B cell (primary cell): ENCODE results near the gene NUP214. TPM values are rescaled to one million over a fixed set of nuclear protein-coding genes. Genes with fewer than 3 reads are reported as not detected.

Experiments used
- ATAC-seq: fragments of 200-7000 bp; cut with Tn5 transposase; one replicate; pipeline ENCODE4 v1.10.0; 2021; ENCODE audit warnings: low read depth, mild to moderate bottlenecking, moderate number of reproducible peaks, moderate library complexity
- CTCF ChIA-PET: fragments of 350-600 bp; sonication (Branson Sonifier 250); formaldehyde crosslinking; loops from one replicate; lab custom pipeline; 2021; ENCODE audit warnings: antibody characterized with exemption, inconsistent platforms; lab: Charles Lee
- POLR2A ChIA-PET: fragments of 350-600 bp; sonication (Branson Sonifier 250); formaldehyde crosslinking; loops from one replicate; lab custom pipeline; 2021; ENCODE audit warnings: antibody characterized with exemption; lab: Charles Lee
- DNase-seq: peaks from one replicate; pipeline ENCODE4 v3.0.0; 2013
- H2AFZ ChIP-seq: 2 replicates; pipeline ENCODE4 v1.6.1; 2012; ENCODE audit warnings: mild to moderate bottlenecking, low read depth, low read length; ENCODE audit not compliant: insufficient read depth, poor library complexity, severe bottlenecking
- H3K27ac ChIP-seq, 2 donors: 1 replicate in 1 of 2; 2 replicates in 1 of 2; pipeline ENCODE4 v1.5.1; 2012 to 2013; ENCODE audit warnings: low read length in 2 of 2, mild to moderate bottlenecking in 2 of 2, moderate library complexity in 1 of 2
- H3K27me3 ChIP-seq, 4 experiments: fragments of 200-600 bp in 1 of 4; sonication (generic) in 1 of 4; replicated peaks in 1 of 4; 1 replicate in 2 of 4; 2 replicates in 2 of 4; pipeline versions ENCODE4 v1.6.1 to v1.7.0; 2013 to 2016; ENCODE audit warnings: low read length in 3 of 4, mild to moderate bottlenecking in 2 of 4, mixed read lengths in 1 of 4, moderate library complexity in 1 of 4; ENCODE audit not compliant: insufficient read depth in 4 of 4, control insufficient read depth in 3 of 4; ENCODE audit errors: control extremely low read depth in 1 of 4
- H3K36me3 ChIP-seq, 2 experiments: replicated peaks in 1 of 2; 1 replicate in 1 of 2; 2 replicates in 1 of 2; pipeline versions ENCODE4 v1.6.1 to v1.7.1; 2013; ENCODE audit warnings: low read length in 1 of 2; ENCODE audit not compliant: insufficient read depth in 2 of 2, control insufficient read depth in 1 of 2; ENCODE audit errors: control extremely low read depth in 1 of 2, extremely low read depth in 1 of 2
- H3K4me1 ChIP-seq, 2 donors: fragments of 200-600 bp in 1 of 2; sonication (generic) in 1 of 2; 1 replicate in 1 of 2; 2 replicates in 1 of 2; pipeline versions ENCODE4 v1.5.1 to v1.6.1; 2013 to 2017; ENCODE audit warnings: low read length in 2 of 2; ENCODE audit not compliant: control insufficient read depth in 2 of 2, insufficient read depth in 2 of 2
- H3K4me2 ChIP-seq: replicated peaks from 2 replicates; pipeline ENCODE3; 2012; ENCODE audit warnings: mild to moderate bottlenecking, low read depth, low read length; ENCODE audit not compliant: poor library complexity, severe bottlenecking
- H3K4me3 ChIP-seq, 5 experiments: fragments of 200-600 bp in 1 of 5; sonication (generic) in 1 of 5; 1 replicate in 3 of 5; 2 replicates in 2 of 5; pipeline versions ENCODE4 v1.5.1 to v1.7.0; 2011 to 2016; ENCODE audit warnings: low read length in 4 of 5, mild to moderate bottlenecking in 4 of 5, low read depth in 2 of 5, control low read depth in 1 of 5, moderate library complexity in 1 of 5; ENCODE audit not compliant: insufficient read depth in 1 of 5; ENCODE audit errors: control extremely low read depth in 1 of 5, extremely low read depth in 1 of 5
- H3K79me2 ChIP-seq: fragments of 200-600 bp; sonication (generic); one replicate; pipeline ENCODE4 v1.6.0; 2016; ENCODE audit warnings: low read length; ENCODE audit not compliant: control insufficient read depth, insufficient read depth
- H3K9ac ChIP-seq: fragments of 200-600 bp; sonication (generic); 2 replicates; pipeline ENCODE4 v1.6.1; 2017; ENCODE audit warnings: mild to moderate bottlenecking, low read length, moderate library complexity
- H3K9me3 ChIP-seq, 3 donors: one replicate each; pipeline versions ENCODE4 v1.6.1 to v1.7.1; 2013; ENCODE audit warnings: low read length in 2 of 3; ENCODE audit not compliant: control insufficient read depth in 2 of 3, insufficient read depth in 1 of 3; ENCODE audit errors: control extremely low read depth in 1 of 3
- H4K20me1 ChIP-seq: 2 replicates; pipeline ENCODE4 v1.6.0; 2012; ENCODE audit warnings: mild to moderate bottlenecking, low read length; ENCODE audit not compliant: insufficient read depth, control insufficient read depth, poor library complexity, severe bottlenecking
- H3K27ac Mint-ChIP-seq: one replicate; pipeline ENCODE4 v1.8.0; 2021; ENCODE audit warnings: mixed read lengths
- H3K27me3 Mint-ChIP-seq: one replicate; pipeline ENCODE4 v1.8.0; 2021; ENCODE audit warnings: mixed read lengths
- H3K4me1 Mint-ChIP-seq: one replicate; pipeline ENCODE4 v1.8.0; 2021; ENCODE audit warnings: mixed read lengths
- H3K4me3 Mint-ChIP-seq: one replicate; pipeline ENCODE4 v1.8.0; 2021; ENCODE audit warnings: mixed read lengths
- H3K9me3 Mint-ChIP-seq: one replicate; pipeline ENCODE4 v1.8.0; 2022; ENCODE audit warnings: mixed read lengths; ENCODE audit not compliant: insufficient read depth
- EZH2 ChIP-seq: IDR thresholded peaks from 2 replicates; pipeline ENCODE4 v1.6.1; 2012; ENCODE audit warnings: borderline replicate concordance, low read depth, mild to moderate bottlenecking, moderate library complexity, low read length; ENCODE audit not compliant: insufficient read depth, poor library complexity, severe bottlenecking
- whole genome bisulfite sequencing: methylation state at CpG from one replicate; pipeline ENCODE4 v1.1.5; 2013; ENCODE audit warnings: missing lambda C conversion rate; ENCODE audit not compliant: insufficient coverage; 5-methylcytosine and 5-hydroxymethylcytosine counted together
- intact Hi-C: fragments of 100-400 bp; cut with micrococcal nuclease; formaldehyde crosslinking; loops from one replicate; pipeline ENCODE4 v1.10.0; 2022
- polyA plus RNA-seq: library from polyadenylated mRNA; depleted of rRNA; stranded (reverse); fragments of >200 nt; gene quantifications from 2 replicates; pipeline ENCODE4 v1.2.3, GENCODE V29; 2012
- total RNA-seq, 2 donors: library from RNA; stranded (reverse); fragments of 120-200 nt in 1 of 2; gene quantifications; 1 replicate in 1 of 2; 2 replicates in 1 of 2; pipeline versions ENCODE4 v1.2.3 to v1.2.4, GENCODE V29; 2013 to 2022
- TF ChIP-seq, protein P1 (sequence below): fragments of 200-600 bp; IDR thresholded peaks from one replicate; pipeline ENCODE4 v1.8.0; 2022; ENCODE audit warnings: antibody characterized with exemption, mild to moderate bottlenecking

The NUP214 gene
- total and polyA plus RNA-seq, 2 donors (not counting 1 experiment from before 2014, with no cell fraction given): 19.0 to 94.6 TPM

DNA sequence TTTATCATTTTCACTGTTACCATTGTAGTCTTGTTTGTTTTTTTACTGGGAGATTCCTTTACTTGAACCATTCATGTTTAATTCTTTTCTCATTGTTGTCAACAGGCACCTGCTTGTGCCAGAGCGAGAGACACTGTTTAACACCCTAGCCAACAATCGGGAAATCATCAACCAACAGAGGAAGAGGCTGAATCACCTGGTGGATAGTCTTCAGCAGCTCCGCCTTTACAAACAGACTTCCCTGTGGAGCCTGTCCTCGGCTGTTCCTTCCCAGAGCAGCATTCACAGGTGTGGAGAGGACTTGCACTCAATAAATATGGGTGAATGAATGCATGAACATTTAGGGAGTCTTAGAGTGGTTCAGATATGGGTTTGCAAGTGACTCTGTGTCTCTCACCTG lies 37.5 kb downstream of the NUP214 start:
- Mint-ChIP-seq H3K27ac (no peak overlapping the region), H3K27me3 (no peaks in the 10 kb centered on the region), H3K4me3 (no peak overlapping the region), H3K4me1 (no peaks in the 10 kb centered on the region), H3K9me3 (no peaks in the 10 kb centered on the region)
- peaks cover 18% of the 10 kb centered on the region for H3K79me2 ChIP-seq
- intact Hi-C loops: no loop called here
- H3K27ac ChIP-seq: no peak overlapping the region
- no peak overlapping the region for H3K4me2 ChIP-seq
- ATAC-seq (no peak), DNase-seq (no peak)
- H3K9ac ChIP-seq: no peak overlapping the region
- H3K27me3 ChIP-seq: no peaks in the 10 kb centered on the region
- CTCF ChIA-PET: interaction anchor here (0.7 kb wide), 1 partner anchor 850 kb away, joined by 3 read pairs; no protein-coding TSS in a partner anchor
- H2AFZ ChIP-seq: no peak overlapping the region
- WGBS: 100% methylated on average over 3 of the region's 4 CpGs
- no peaks in the 10 kb centered on the region for H3K9me3 ChIP-seq
- peaks cover 20 to 78% of the 10 kb centered on the region in 2 experiments for H3K36me3 ChIP-seq
- POLR2A ChIA-PET: no interaction called here
- TF ChIP-seq, protein P1, sequence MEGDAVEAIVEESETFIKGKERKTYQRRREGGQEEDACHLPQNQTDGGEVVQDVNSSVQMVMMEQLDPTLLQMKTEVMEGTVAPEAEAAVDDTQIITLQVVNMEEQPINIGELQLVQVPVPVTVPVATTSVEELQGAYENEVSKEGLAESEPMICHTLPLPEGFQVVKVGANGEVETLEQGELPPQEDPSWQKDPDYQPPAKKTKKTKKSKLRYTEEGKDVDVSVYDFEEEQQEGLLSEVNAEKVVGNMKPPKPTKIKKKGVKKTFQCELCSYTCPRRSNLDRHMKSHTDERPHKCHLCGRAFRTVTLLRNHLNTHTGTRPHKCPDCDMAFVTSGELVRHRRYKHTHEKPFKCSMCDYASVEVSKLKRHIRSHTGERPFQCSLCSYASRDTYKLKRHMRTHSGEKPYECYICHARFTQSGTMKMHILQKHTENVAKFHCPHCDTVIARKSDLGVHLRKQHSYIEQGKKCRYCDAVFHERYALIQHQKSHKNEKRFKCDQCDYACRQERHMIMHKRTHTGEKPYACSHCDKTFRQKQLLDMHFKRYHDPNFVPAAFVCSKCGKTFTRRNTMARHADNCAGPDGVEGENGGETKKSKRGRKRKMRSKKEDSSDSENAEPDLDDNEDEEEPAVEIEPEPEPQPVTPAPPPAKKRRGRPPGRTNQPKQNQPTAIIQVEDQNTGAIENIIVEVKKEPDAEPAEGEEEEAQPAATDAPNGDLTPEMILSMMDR: no peak
- TF ChIP-seq EZH2: no peak
- no peaks in the 10 kb centered on the region for H4K20me1 ChIP-seq
- no peaks in the 10 kb centered on the region for H3K4me1 ChIP-seq
- H3K4me3 ChIP-seq: no peak overlapping the region

GRCh38 chr9:131165523-131165922 lies 40.1 kb downstream of the NUP214 start:
- intact Hi-C loops: no loop called here
- H4K20me1 ChIP-seq: no peaks in the 10 kb centered on the region
- H3K36me3 ChIP-seq: peaks cover 14 to 77% of the 10 kb centered on the region in 2 experiments
- no peaks in the 10 kb centered on the region for H3K4me1 Mint-ChIP-seq
- TF ChIP-seq, protein P1: no peak
- no peak overlapping the region for H3K4me2 ChIP-seq
- H2AFZ ChIP-seq: no peak overlapping the region
- no peaks in the 10 kb centered on the region for H3K9me3 Mint-ChIP-seq
- H3K4me3 Mint-ChIP-seq: no peak overlapping the region
- H3K4me3 ChIP-seq: no peak overlapping the region
- ATAC-seq: no peak
- ChIA-PET POLR2A (interaction anchor here (0.5 kb wide), 1 partner anchor 298 kb away, joined by 3 read pairs; no protein-coding TSS in a partner anchor), CTCF (interaction anchor here (1.1 kb wide), 1 partner anchor 170 kb away, joined by 4 read pairs; no protein-coding TSS in a partner anchor)
- H3K27me3 Mint-ChIP-seq: no peaks in the 10 kb centered on the region
- H3K27ac ChIP-seq: no peak overlapping the region
- peak overlapping the region; percentile 5 for H3K27ac Mint-ChIP-seq
- no peaks in the 10 kb centered on the region for H3K27me3 ChIP-seq
- H3K79me2 ChIP-seq: peaks cover 14% of the 10 kb centered on the region
- H3K4me1 ChIP-seq: no peaks in the 10 kb centered on the region
- no peak overlapping the region for H3K9ac ChIP-seq
- no peaks in the 10 kb centered on the region for H3K9me3 ChIP-seq
- DNase-seq: no peak
